ENCODE measurements around the gene ASXL2. TPM values are rescaled to one million over a fixed set of nuclear protein-coding genes. Genes with fewer than 3 reads are reported as not detected.

ASXL2 gene
- total RNA-seq, 6 donors from 2014 or later, result 15.5 to 34.9 (median 25.6) TPM

- no peaks in the 10 kb centered on the region for H3K9me3 ChIP-seq
- ATAC-seq (ENCODE audit: low FRiP score in 2 of 2), result no peak
- 84 to 87% methylated on average over 1 of the region's 1 CpG for WGBS, 2 donors
- no peak for DNase-seq
- H3K36me3 ChIP-seq, result peaks cover 0 to 2% (median 0%) of the 10 kb centered on the region in 4 donors
- no peak overlapping the region for H3K27ac ChIP-seq
- no peak overlapping the region for H3K4me3 ChIP-seq
- TF ChIP-seq POLR2AphosphoS5 (IDR thresholded peaks at IDR 0.05) (no peak), EP300 (IDR thresholded peaks at IDR 0.05) (no peak), POLR2A (IDR thresholded peaks at IDR 0.05) (no peak), CTCF (IDR thresholded peaks at IDR 0.05) (no peak)
- no peaks in the 10 kb centered on the region for H3K27me3 ChIP-seq
- no peaks in the 10 kb centered on the region for H3K4me1 ChIP-seq
These were observed 63.6 kb downstream of the ASXL2 start for GRCh38 chr2:25814681-25815080.

GRCh38 chr2:25810428-25810827 is 67.9 kb downstream of the ASXL2 start:
- no peaks in the 10 kb centered on the region for H3K9me3 ChIP-seq
- H3K4me1 ChIP-seq, result no peaks in the 10 kb centered on the region
- no peak overlapping the region for H3K27ac ChIP-seq
- no peaks in the 10 kb centered on the region for H3K27me3 ChIP-seq
- no peak overlapping the region for H3K4me3 ChIP-seq
- H3K36me3 ChIP-seq, result peaks cover 0 to 9% (median 3%) of the 10 kb centered on the region in 4 donors
- TF ChIP-seq POLR2AphosphoS5 (IDR thresholded peaks at IDR 0.05), result no peak
- TF ChIP-seq POLR2A (IDR thresholded peaks at IDR 0.05), result no peak
- TF ChIP-seq CTCF (IDR thresholded peaks at IDR 0.05), result no peak
- no peak for TF ChIP-seq EP300 (IDR thresholded peaks at IDR 0.05)
- ATAC-seq (ENCODE audit: low FRiP score in 2 of 2) (no peak), DNase-seq (no peak)
- 96 to 99% methylated on average over 3 to 5 of the region's 5 CpGs for WGBS, 2 donors

- WGBS, 2 donors, result 97 to 98% methylated on average over 3 of the region's 3 CpGs
- H3K36me3 ChIP-seq, result peaks cover 0 to 17% (median 5%) of the 10 kb centered on the region in 4 donors
- no peaks in the 10 kb centered on the region for H3K27me3 ChIP-seq
- H3K4me3 ChIP-seq, result no peak overlapping the region
- DNase-seq (no peak), ATAC-seq (ENCODE audit: low FRiP score in 2 of 2) (no peak)
- no peaks in the 10 kb centered on the region for H3K4me1 ChIP-seq
- no peak overlapping the region for H3K27ac ChIP-seq
- TF ChIP-seq CTCF (IDR thresholded peaks at IDR 0.05) (no peak), POLR2A (IDR thresholded peaks at IDR 0.05) (no peak), EP300 (IDR thresholded peaks at IDR 0.05) (no peak), POLR2AphosphoS5 (IDR thresholded peaks at IDR 0.05) (no peak)
- H3K9me3 ChIP-seq, result no peaks in the 10 kb centered on the region
These were observed 68.6 kb downstream of the ASXL2 start for GRCh38 chr2:25809646-25810045.

- 77 to 84% methylated on average over 2 of the region's 2 CpGs for WGBS, 2 donors
- TF ChIP-seq POLR2AphosphoS5 (IDR thresholded peaks at IDR 0.05) (no peak), POLR2A (IDR thresholded peaks at IDR 0.05) (no peak), EP300 (IDR thresholded peaks at IDR 0.05) (no peak), CTCF (IDR thresholded peaks at IDR 0.05) (no peak)
- Histone ChIP-seq H3K4me1 (no peaks in the 10 kb centered on the region), H3K27ac (no peak overlapping the region), H3K36me3 (peaks cover 4 to 33% (median 14%) of the 10 kb centered on the region in 4 donors), H3K27me3 (no peaks in the 10 kb centered on the region), H3K9me3 (no peaks in the 10 kb centered on the region), H3K4me3 (no peak overlapping the region)
- DNase-seq, result no peak
- no peak for ATAC-seq (ENCODE audit: low FRiP score in 2 of 2)
These were observed 70.3 kb downstream of the ASXL2 start for GRCh38 chr2:25808006-25808383.

- no peaks in the 10 kb centered on the region for H3K4me1 ChIP-seq
- ATAC-seq (ENCODE audit: low FRiP score in 2 of 2) (no peak), DNase-seq (no peak)
- H3K4me3 ChIP-seq, result no peak overlapping the region
- WGBS, 2 donors, result 95 to 100% methylated on average over 1 of the region's 1 CpG
- no peaks in the 10 kb centered on the region for H3K9me3 ChIP-seq
- H3K27ac ChIP-seq, result no peak overlapping the region
- TF ChIP-seq EP300 (IDR thresholded peaks at IDR 0.05) (no peak), POLR2AphosphoS5 (IDR thresholded peaks at IDR 0.05) (no peak), POLR2A (IDR thresholded peaks at IDR 0.05) (no peak)
- H3K36me3 ChIP-seq, result peaks cover 4 to 42% (median 14%) of the 10 kb centered on the region in 4 donors
- no peaks in the 10 kb centered on the region for H3K27me3 ChIP-seq
These were observed 71.3 kb downstream of the ASXL2 start for GRCh38 chr2:25806941-25807340.

All from upper lobe of left lung (tissue), 6 donors.